Loucy (cell line): ENCODE measurements around the gene BOC.

Experiments
- EZH2phosphoT487 ChIP-seq: fragments of 200-600 bp; IDR thresholded peaks from 2 replicates; pipeline ENCODE4 v1.6.1; 2018; ENCODE audit warnings: antibody characterized with exemption, mild to moderate bottlenecking, moderate library complexity, borderline replicate concordance
- TF ChIP-seq, protein P1 (sequence below): fragments of 200-600 bp; sonication (generic); conservative IDR thresholded peaks from 2 replicates; pipeline ENCODE4 v1.5.1; 2014; ENCODE audit warnings: mild to moderate bottlenecking, antibody characterized with exemption, low read length

DNA sequence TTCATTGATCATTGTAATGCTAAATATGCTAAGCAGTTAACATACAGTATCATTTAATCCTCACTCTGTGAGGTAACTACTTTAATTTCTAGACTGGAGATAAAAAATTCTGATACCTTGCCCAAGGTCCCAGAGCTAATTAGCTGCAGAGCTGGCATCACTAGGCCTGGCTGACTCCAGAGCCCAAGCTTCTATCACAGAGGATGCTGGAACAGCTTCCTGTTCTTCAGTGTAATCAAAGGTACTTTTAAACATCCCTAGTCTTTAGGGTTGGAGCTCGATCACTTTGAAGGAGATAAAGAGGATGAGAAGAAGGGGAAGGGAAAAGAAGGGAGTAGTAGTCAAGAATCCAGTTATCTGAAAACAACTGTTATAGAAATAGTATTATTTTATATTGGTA, 37.1 kb upstream of the BOC start:
- TF ChIP-seq, protein P1, sequence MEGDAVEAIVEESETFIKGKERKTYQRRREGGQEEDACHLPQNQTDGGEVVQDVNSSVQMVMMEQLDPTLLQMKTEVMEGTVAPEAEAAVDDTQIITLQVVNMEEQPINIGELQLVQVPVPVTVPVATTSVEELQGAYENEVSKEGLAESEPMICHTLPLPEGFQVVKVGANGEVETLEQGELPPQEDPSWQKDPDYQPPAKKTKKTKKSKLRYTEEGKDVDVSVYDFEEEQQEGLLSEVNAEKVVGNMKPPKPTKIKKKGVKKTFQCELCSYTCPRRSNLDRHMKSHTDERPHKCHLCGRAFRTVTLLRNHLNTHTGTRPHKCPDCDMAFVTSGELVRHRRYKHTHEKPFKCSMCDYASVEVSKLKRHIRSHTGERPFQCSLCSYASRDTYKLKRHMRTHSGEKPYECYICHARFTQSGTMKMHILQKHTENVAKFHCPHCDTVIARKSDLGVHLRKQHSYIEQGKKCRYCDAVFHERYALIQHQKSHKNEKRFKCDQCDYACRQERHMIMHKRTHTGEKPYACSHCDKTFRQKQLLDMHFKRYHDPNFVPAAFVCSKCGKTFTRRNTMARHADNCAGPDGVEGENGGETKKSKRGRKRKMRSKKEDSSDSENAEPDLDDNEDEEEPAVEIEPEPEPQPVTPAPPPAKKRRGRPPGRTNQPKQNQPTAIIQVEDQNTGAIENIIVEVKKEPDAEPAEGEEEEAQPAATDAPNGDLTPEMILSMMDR: no peak
- TF ChIP-seq EZH2phosphoT487: no peak
